Measurements from ENCODE around the gene MSANTD3. TPM values are rescaled to one million over a fixed set of nuclear protein-coding genes. Genes with fewer than 3 reads are reported as not detected.

Gene MSANTD3
- total RNA-seq, 1 experiment from 2014 or later: 35.7 TPM

DNA sequence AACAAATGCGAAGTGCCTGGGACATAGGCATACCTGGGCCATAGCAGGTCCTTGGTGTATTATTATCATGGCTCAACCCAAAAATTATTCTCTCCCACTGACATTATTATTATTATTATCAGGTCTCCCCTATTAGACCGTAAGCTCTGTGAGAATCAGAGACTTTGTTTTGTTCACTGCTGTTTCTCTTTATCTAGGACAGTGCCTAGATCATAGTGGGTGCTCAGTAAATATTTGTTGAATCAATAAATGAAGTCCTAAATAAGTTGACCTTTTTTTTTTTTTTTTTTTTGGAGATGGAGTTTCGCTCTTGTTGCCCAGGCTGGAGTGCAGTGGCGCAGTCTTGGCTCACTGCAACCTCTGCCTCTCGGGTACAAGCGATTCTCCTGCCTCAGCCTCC lies 41.1 kb downstream of the MSANTD3 start:
- Histone ChIP-seq H4K8ac (replicated peaks; ENCODE audit: insufficient read length, low read depth, low read length) (no peak overlapping the region), H3K9me3 (ENCODE audit: control insufficient read depth, low read depth, low read length) (no peaks in the 10 kb centered on the region), H3K56ac (ENCODE audit: insufficient read length, low read depth, low read length) (no peak overlapping the region), H2BK20ac (ENCODE audit: low read depth, low read length, poor library complexity, severe bottlenecking) (no peak overlapping the region), H2BK5ac (ENCODE audit: insufficient read length, low read length) (no peak overlapping the region), H3K4ac (ENCODE audit: low read depth, low read length) (no peak overlapping the region), H2AFZ (ENCODE audit: low read length) (no peak overlapping the region), H3K27me3 (ENCODE audit: insufficient read depth, low read length) (no peaks in the 10 kb centered on the region), H2BK12ac (ENCODE audit: insufficient read length, low read depth, low read length) (no peak overlapping the region), H3K79me1 (ENCODE audit: insufficient read depth, low read depth, low read length, poor library complexity, severe bottlenecking) (no peaks in the 10 kb centered on the region), H3K9ac (ENCODE audit: extremely low read depth, insufficient read length, low read length) (no peak overlapping the region), H3K23ac (ENCODE audit: insufficient read length, low read depth, low read length) (no peak overlapping the region), H3K18ac (ENCODE audit: insufficient read length, low read depth, low read length) (no peak overlapping the region), H3K23me2 (ENCODE audit: insufficient read length, low read depth, low read length, poor library complexity, severe bottlenecking) (peaks cover 3% of the 10 kb centered on the region), H2BK15ac (ENCODE audit: low read depth, low read length) (no peak overlapping the region), H4K91ac (ENCODE audit: insufficient read length, low read depth, low read length) (no peak overlapping the region), H3K4me2 (ENCODE audit: insufficient read depth, insufficient read length, low read length) (no peak overlapping the region), H3T11ph (ENCODE audit: low read length) (no peak overlapping the region), H2AK5ac (ENCODE audit: insufficient read length, low read length) (no peak overlapping the region), H3K14ac (ENCODE audit: insufficient read depth, low read length) (no peak overlapping the region), H4K5ac (ENCODE audit: insufficient read length, low read depth, low read length) (no peak overlapping the region), H3K79me2 (ENCODE audit: insufficient read depth, low read length) (no peaks in the 10 kb centered on the region), H2BK120ac (ENCODE audit: low read depth, low read length, poor library complexity, severe bottlenecking) (no peak overlapping the region), H3K27ac (ENCODE audit: insufficient read length, low read depth, low read length) (no peak overlapping the region), H3K4me1 (ENCODE audit: insufficient read depth, low read length) (peaks cover 3% of the 10 kb centered on the region; the same call in 1 of the 2 replicates), H4K20me1 (ENCODE audit: control insufficient read depth, insufficient read depth, insufficient read length) (no peaks in the 10 kb centered on the region)
- TF ChIP-seq, protein P1, sequence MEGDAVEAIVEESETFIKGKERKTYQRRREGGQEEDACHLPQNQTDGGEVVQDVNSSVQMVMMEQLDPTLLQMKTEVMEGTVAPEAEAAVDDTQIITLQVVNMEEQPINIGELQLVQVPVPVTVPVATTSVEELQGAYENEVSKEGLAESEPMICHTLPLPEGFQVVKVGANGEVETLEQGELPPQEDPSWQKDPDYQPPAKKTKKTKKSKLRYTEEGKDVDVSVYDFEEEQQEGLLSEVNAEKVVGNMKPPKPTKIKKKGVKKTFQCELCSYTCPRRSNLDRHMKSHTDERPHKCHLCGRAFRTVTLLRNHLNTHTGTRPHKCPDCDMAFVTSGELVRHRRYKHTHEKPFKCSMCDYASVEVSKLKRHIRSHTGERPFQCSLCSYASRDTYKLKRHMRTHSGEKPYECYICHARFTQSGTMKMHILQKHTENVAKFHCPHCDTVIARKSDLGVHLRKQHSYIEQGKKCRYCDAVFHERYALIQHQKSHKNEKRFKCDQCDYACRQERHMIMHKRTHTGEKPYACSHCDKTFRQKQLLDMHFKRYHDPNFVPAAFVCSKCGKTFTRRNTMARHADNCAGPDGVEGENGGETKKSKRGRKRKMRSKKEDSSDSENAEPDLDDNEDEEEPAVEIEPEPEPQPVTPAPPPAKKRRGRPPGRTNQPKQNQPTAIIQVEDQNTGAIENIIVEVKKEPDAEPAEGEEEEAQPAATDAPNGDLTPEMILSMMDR (conservative IDR thresholded peaks at IDR 0.05): no peak
- Mint-ChIP-seq H3K4me1 (peaks cover 12 to 17% of the 10 kb centered on the region in 2 experiments), H3K9me3 (no peaks in the 10 kb centered on the region), H3K27ac (no peak overlapping the region), H3K27me3 (ENCODE audit: low read depth) (no peaks in the 10 kb centered on the region), H3K4me3 (no peak overlapping the region), H3K36me3 (ENCODE audit: insufficient read depth in 1 of 3, low read depth in 3 of 3) (no peaks in the 10 kb centered on the region)
- no CpG with 5 or more reads among the region's 6 CpGs for WGBS (ENCODE audit: extremely low coverage, insufficient read length, low lambda C conversion rate)
- DNase-seq: no peak
